ENCODE data around the gene AGAP1. TPM values are rescaled to one million over a fixed set of nuclear protein-coding genes. Genes with fewer than 3 reads are reported as not detected.

Gene AGAP1
- total and polyA plus RNA-seq, 9 donors, result 5.7 to 32.2 (median 20.2) TPM

DNA sequence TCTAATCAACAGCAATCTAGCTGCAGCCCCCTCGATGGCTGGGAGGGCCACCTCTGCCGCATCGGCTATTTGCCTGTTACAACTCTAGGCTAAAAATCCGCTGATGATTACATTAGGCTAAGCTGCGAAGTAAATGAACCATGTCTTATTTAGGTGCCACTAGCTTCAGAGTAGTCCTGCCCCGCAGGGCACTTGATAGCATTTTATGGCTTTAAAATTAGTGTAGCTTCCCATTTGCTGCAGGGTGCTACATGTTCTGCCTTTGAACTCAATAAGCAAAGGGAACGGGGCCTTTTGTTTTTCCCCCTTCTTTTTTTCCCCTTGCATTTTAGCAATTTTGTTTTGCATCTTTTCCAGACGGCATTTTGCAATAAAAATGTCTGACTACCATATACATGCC, 404.1 kb downstream of the AGAP1 start:
- intact Hi-C loops (cut with DNase I), result no loop called here
- WGBS, 3 donors, result 77 to 90% (median 84%) methylated on average over 8 of the region's 8 CpGs

GRCh38 chr2:235898766-235899165, 404.9 kb downstream of the AGAP1 start:
- Histone ChIP-seq H3K9me3 (no peaks in the 10 kb centered on the region), H3K36me3 (no peaks in the 10 kb centered on the region), H3K27ac (no peak overlapping the region), H3K4me3 (no peak overlapping the region), H3K27me3 (no peaks in the 10 kb centered on the region), H3K4me1 (ENCODE audit: insufficient read depth) (peaks cover 4% of the 10 kb centered on the region)
- TF ChIP-seq, protein P1, sequence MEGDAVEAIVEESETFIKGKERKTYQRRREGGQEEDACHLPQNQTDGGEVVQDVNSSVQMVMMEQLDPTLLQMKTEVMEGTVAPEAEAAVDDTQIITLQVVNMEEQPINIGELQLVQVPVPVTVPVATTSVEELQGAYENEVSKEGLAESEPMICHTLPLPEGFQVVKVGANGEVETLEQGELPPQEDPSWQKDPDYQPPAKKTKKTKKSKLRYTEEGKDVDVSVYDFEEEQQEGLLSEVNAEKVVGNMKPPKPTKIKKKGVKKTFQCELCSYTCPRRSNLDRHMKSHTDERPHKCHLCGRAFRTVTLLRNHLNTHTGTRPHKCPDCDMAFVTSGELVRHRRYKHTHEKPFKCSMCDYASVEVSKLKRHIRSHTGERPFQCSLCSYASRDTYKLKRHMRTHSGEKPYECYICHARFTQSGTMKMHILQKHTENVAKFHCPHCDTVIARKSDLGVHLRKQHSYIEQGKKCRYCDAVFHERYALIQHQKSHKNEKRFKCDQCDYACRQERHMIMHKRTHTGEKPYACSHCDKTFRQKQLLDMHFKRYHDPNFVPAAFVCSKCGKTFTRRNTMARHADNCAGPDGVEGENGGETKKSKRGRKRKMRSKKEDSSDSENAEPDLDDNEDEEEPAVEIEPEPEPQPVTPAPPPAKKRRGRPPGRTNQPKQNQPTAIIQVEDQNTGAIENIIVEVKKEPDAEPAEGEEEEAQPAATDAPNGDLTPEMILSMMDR (IDR thresholded peaks at IDR 0.05), result no peak
- no peak for TF ChIP-seq EP300 (IDR thresholded peaks at IDR 0.05)
- no peak for TF ChIP-seq POLR2A (IDR thresholded peaks at IDR 0.05)
- DNase-seq, result no peak
- 91 to 94% (median 92%) methylated on average over 4 of the region's 4 CpGs for WGBS, 3 donors
- intact Hi-C loops (cut with DNase I), result no loop called here

More for the DNA sequence above, 404.1 kb downstream of the AGAP1 start:
- no peaks in the 10 kb centered on the region for H3K9me3 ChIP-seq
- H3K27me3 ChIP-seq, result no peaks in the 10 kb centered on the region
- no peaks in the 10 kb centered on the region for H3K36me3 ChIP-seq
- DNase-seq, result no peak
- no peak for TF ChIP-seq EP300 (IDR thresholded peaks at IDR 0.05)
- no peak overlapping the region for H3K27ac ChIP-seq
- no peak overlapping the region for H3K4me3 ChIP-seq
- peaks cover 4% of the 10 kb centered on the region for H3K4me1 ChIP-seq (ENCODE audit: insufficient read depth)

DNA sequence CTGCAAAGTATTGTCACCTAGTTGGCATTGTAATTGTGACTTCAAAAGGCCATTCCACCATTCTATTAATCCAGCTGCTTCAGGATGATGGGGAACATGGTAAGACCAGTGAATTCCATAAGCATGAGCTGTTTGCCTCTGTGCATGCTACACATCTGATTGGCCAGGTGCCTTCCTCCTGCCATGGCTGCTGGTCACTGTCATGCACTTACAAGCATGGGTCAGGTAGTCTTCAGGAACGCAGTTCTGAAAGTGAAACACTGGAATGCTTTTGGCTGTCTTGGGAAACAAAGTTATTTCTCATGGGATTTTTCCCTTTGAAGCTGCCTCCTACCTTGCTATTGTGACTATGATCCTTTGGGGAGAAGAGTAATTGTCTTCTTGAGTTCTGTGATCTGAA, 406.8 kb downstream of the AGAP1 start:
- no peak for DNase-seq

GRCh38 chr2:235901243-235901642, 407.4 kb downstream of the AGAP1 start:
- DNase-seq, result no peak
- TF ChIP-seq, protein P1 (IDR thresholded peaks at IDR 0.05), result no peak
- TF ChIP-seq EP300 (IDR thresholded peaks at IDR 0.05), result no peak
- Histone ChIP-seq H3K4me3 (no peak overlapping the region), H3K27ac (no peak overlapping the region), H3K4me1 (ENCODE audit: insufficient read depth) (peaks cover 4% of the 10 kb centered on the region), H3K27me3 (no peaks in the 10 kb centered on the region), H3K36me3 (no peaks in the 10 kb centered on the region), H3K9me3 (no peaks in the 10 kb centered on the region)
- intact Hi-C loops (cut with DNase I), result no loop called here
- 9 to 48% (median 20%) methylated on average over 1 of the region's 1 CpG for WGBS, 3 donors

More for the DNA sequence above, 406.8 kb downstream of the AGAP1 start:
- intact Hi-C loops (cut with DNase I), result no loop called here
- no peaks in the 10 kb centered on the region for H3K9me3 ChIP-seq
- H3K36me3 ChIP-seq, result no peaks in the 10 kb centered on the region
- H3K27me3 ChIP-seq, result no peaks in the 10 kb centered on the region
- H3K27ac ChIP-seq, result no peak overlapping the region
- TF ChIP-seq POLR2A (IDR thresholded peaks at IDR 0.05), result no peak
- TF ChIP-seq EP300 (IDR thresholded peaks at IDR 0.05), result no peak
- TF ChIP-seq, protein P1 (IDR thresholded peaks at IDR 0.05), result no peak
- H3K4me3 ChIP-seq, result no peak overlapping the region
- peaks cover 4% of the 10 kb centered on the region for H3K4me1 ChIP-seq (ENCODE audit: insufficient read depth)
- WGBS, 3 donors, result 44 to 74% (median 61%) methylated on average over 1 of the region's 1 CpG

GRCh38 chr2:235903782-235904584, 410.1 kb downstream of the AGAP1 start:
- intact Hi-C loops (cut with DNase I), result no loop called here
- 88 to 91% (median 90%) methylated on average over 21 of the region's 21 CpGs for WGBS, 3 donors
- no peaks in the 10 kb centered on the region for H3K27me3 ChIP-seq
- no peaks in the 10 kb centered on the region for H3K9me3 ChIP-seq
- H3K27ac ChIP-seq, result no peak overlapping the region
- no peak overlapping the region for H3K4me3 ChIP-seq
- H3K4me1 ChIP-seq (ENCODE audit: insufficient read depth), result peaks cover 5% of the 10 kb centered on the region
- TF ChIP-seq POLR2A (IDR thresholded peaks at IDR 0.05) (no peak), EP300 (IDR thresholded peaks at IDR 0.05) (no peak)
- TF ChIP-seq, protein P1 (IDR thresholded peaks at IDR 0.05), result no peak
- no peaks in the 10 kb centered on the region for H3K36me3 ChIP-seq
- DNase-seq, result no peak
